H9 (cell line): ENCODE measurements around the gene CHRND. TPM values are rescaled to one million over a fixed set of nuclear protein-coding genes. Genes with fewer than 3 reads are reported as not detected.

Experiments used
- DNase-seq: peaks from one replicate; pipeline ENCODE4 v3.0.0-alpha.2; 2017
- H2AFZ ChIP-seq: one replicate; pipeline ENCODE4 v1.6.1; 2013; ENCODE audit warnings: mild to moderate bottlenecking, low read length, control low read depth, moderate library complexity
- H2AK5ac ChIP-seq: 2 replicates; pipeline ENCODE4 v1.6.1; 2013; ENCODE audit warnings: low read length, control low read depth, mixed read lengths; ENCODE audit not compliant: insufficient read length
- H2BK120ac ChIP-seq: one replicate; pipeline ENCODE4 v1.6.1; 2013; ENCODE audit warnings: low read depth, mild to moderate bottlenecking, low read length, control low read depth, inconsistent platforms; ENCODE audit not compliant: poor library complexity, severe bottlenecking
- H2BK12ac ChIP-seq: 2 replicates; pipeline ENCODE4 v1.6.1; 2013; ENCODE audit warnings: low read length, control low read depth, mixed read lengths, low read depth; ENCODE audit not compliant: insufficient read length
- H2BK15ac ChIP-seq: 2 replicates; pipeline ENCODE4 v1.6.1; 2013; ENCODE audit warnings: low read depth, low read length, control low read depth
- H2BK20ac ChIP-seq: one replicate; pipeline ENCODE4 v1.6.1; 2013; ENCODE audit warnings: low read depth, mild to moderate bottlenecking, low read length, control low read depth, inconsistent platforms; ENCODE audit not compliant: poor library complexity, severe bottlenecking
- H2BK5ac ChIP-seq: 2 replicates; pipeline ENCODE4 v1.6.1; 2013; ENCODE audit warnings: low read length, control low read depth, mixed read lengths; ENCODE audit not compliant: insufficient read length
- H3K14ac ChIP-seq: 2 replicates; pipeline ENCODE4 v1.6.1; 2013; ENCODE audit warnings: low read length, control low read depth; ENCODE audit not compliant: insufficient read depth
- H3K18ac ChIP-seq: 2 replicates; pipeline ENCODE4 v1.6.1; 2013; ENCODE audit warnings: low read depth, mild to moderate bottlenecking, mixed read lengths, low read length, control low read depth; ENCODE audit not compliant: insufficient read length
- H3K23ac ChIP-seq: 2 replicates; pipeline ENCODE4 v1.6.1; 2013; ENCODE audit warnings: low read length, control low read depth, mixed read lengths, low read depth; ENCODE audit not compliant: insufficient read length
- H3K23me2 ChIP-seq: 2 replicates; pipeline ENCODE4 v1.6.1; 2013; ENCODE audit warnings: low read depth, mild to moderate bottlenecking, mixed read lengths, low read length, control low read depth; ENCODE audit not compliant: insufficient read length, poor library complexity, severe bottlenecking
- H3K27ac ChIP-seq: 2 replicates; pipeline ENCODE4 v1.5.1; 2013; ENCODE audit warnings: low read length, control low read depth, mixed read lengths, low read depth; ENCODE audit not compliant: insufficient read length
- H3K27me3 ChIP-seq: 2 replicates; pipeline ENCODE4 v1.6.1; 2013; ENCODE audit warnings: low read length, control low read depth, inconsistent platforms; ENCODE audit not compliant: insufficient read depth
- H3K4ac ChIP-seq: 2 replicates; pipeline ENCODE4 v1.6.1; 2013; ENCODE audit warnings: low read depth, mild to moderate bottlenecking, control low read depth, inconsistent platforms, low read length, moderate library complexity
- H3K4me1 ChIP-seq: 2 replicates; pipeline ENCODE4 v1.6.1; 2013; ENCODE audit warnings: low read length, control low read depth, inconsistent platforms; ENCODE audit not compliant: insufficient read depth
- H3K4me2 ChIP-seq: 2 replicates; pipeline ENCODE4 v1.6.1; 2013; ENCODE audit warnings: low read length, control low read depth, mixed read lengths; ENCODE audit not compliant: insufficient read length, insufficient read depth
- H3K56ac ChIP-seq: 2 replicates; pipeline ENCODE4 v1.6.1; 2013; ENCODE audit warnings: low read depth, mild to moderate bottlenecking, mixed read lengths, low read length, control low read depth; ENCODE audit not compliant: insufficient read length
- H3K79me1 ChIP-seq: 2 replicates; pipeline ENCODE4 v1.6.1; 2013; ENCODE audit warnings: low read depth, mild to moderate bottlenecking, moderate library complexity, low read length, control low read depth, inconsistent platforms; ENCODE audit not compliant: insufficient read depth, poor library complexity, severe bottlenecking
- H3K79me2 ChIP-seq: 2 replicates; pipeline ENCODE4 v1.6.1; 2013; ENCODE audit warnings: low read length, control low read depth, inconsistent platforms; ENCODE audit not compliant: insufficient read depth
- H3K9ac ChIP-seq: 2 replicates; pipeline ENCODE4 v1.6.1; 2013; ENCODE audit warnings: low read length, control low read depth, mixed read lengths; ENCODE audit not compliant: insufficient read length; ENCODE audit errors: extremely low read depth
- H3K9me3 ChIP-seq: one replicate; pipeline ENCODE4 v1.6.1; 2013; ENCODE audit warnings: low read depth, low read length, inconsistent platforms; ENCODE audit not compliant: control insufficient read depth
- H3T11ph ChIP-seq: one replicate; pipeline ENCODE4 v1.6.1; 2013; ENCODE audit warnings: mild to moderate bottlenecking, low read length, control low read depth, inconsistent platforms
- H4K20me1 ChIP-seq: one replicate; pipeline ENCODE4 v1.6.1; 2013; ENCODE audit not compliant: control insufficient read depth, insufficient read length, insufficient read depth
- H4K5ac ChIP-seq: 2 replicates; pipeline ENCODE4 v1.6.1; 2013; ENCODE audit warnings: low read depth, mild to moderate bottlenecking, mixed read lengths, low read length, control low read depth; ENCODE audit not compliant: insufficient read length
- H4K8ac ChIP-seq: replicated peaks from 2 replicates; pipeline ENCODE4 v1.6.1; 2013; ENCODE audit warnings: low read length, control low read depth, mixed read lengths, low read depth; ENCODE audit not compliant: insufficient read length
- H4K91ac ChIP-seq: 2 replicates; pipeline ENCODE4 v1.6.1; 2013; ENCODE audit warnings: low read depth, mild to moderate bottlenecking, moderate library complexity, mixed read lengths, low read length, control low read depth; ENCODE audit not compliant: insufficient read length
- H3K27ac Mint-ChIP-seq, 3 experiments: 2 replicates in 2 of 3; 3 replicates in 1 of 3; pipeline ENCODE4 v1.8.0; 2020 to 2021; ENCODE audit warnings: mixed read lengths in 3 of 3, mild to moderate bottlenecking in 1 of 3, moderate library complexity in 1 of 3
- H3K27me3 Mint-ChIP-seq: 2 replicates; pipeline ENCODE4 v1.8.0; 2021; ENCODE audit warnings: low read depth, mild to moderate bottlenecking, moderate library complexity, mixed read lengths
- H3K36me3 Mint-ChIP-seq, 3 experiments: 2 replicates in 2 of 3; 3 replicates in 1 of 3; pipeline ENCODE4 v1.8.0; 2020 to 2021; ENCODE audit warnings: low read depth in 3 of 3, mixed read lengths in 3 of 3; ENCODE audit not compliant: insufficient read depth in 1 of 3
- H3K4me1 Mint-ChIP-seq, 2 experiments: 2 replicates each; pipeline ENCODE4 v1.8.0; 2020; ENCODE audit warnings: mixed read lengths in 2 of 2
- H3K4me3 Mint-ChIP-seq, 2 experiments: 2 replicates in 1 of 2; 3 replicates in 1 of 2; pipeline ENCODE4 v1.8.0; 2020 to 2021; ENCODE audit warnings: mild to moderate bottlenecking in 2 of 2, mixed read lengths in 2 of 2, moderate library complexity in 1 of 2
- H3K9me3 Mint-ChIP-seq, 2 experiments: 2 replicates in 1 of 2; 3 replicates in 1 of 2; pipeline ENCODE4 v1.8.0; 2020; ENCODE audit warnings: mild to moderate bottlenecking in 2 of 2, mixed read lengths in 2 of 2, moderate library complexity in 1 of 2
- WGBS: extraction: QIAGEN DNeasy Blood & Tissue Kit; methylation state at CpG from one replicate; pipeline ENCODE4 v1.1.7; 2013; ENCODE audit warnings: missing lambda C conversion rate, low lambda C conversion rate, mixed read lengths; ENCODE audit not compliant: insufficient read length; ENCODE audit errors: extremely low coverage; 5-methylcytosine and 5-hydroxymethylcytosine counted together
- total RNA-seq: library from RNA; stranded (reverse); gene quantifications from 2 replicates; pipeline ENCODE4 v1.2.1, GENCODE V29; 2021
- TF ChIP-seq, protein P1 (sequence below): fragments of 200-600 bp; sonication (generic); conservative IDR thresholded peaks from 3 replicates; pipeline ENCODE4 v1.8.0; 2021; ENCODE audit warnings: antibody characterized with exemption, mild to moderate bottlenecking

The CHRND gene
- total RNA-seq, 1 experiment from 2014 or later: not detected

DNA sequence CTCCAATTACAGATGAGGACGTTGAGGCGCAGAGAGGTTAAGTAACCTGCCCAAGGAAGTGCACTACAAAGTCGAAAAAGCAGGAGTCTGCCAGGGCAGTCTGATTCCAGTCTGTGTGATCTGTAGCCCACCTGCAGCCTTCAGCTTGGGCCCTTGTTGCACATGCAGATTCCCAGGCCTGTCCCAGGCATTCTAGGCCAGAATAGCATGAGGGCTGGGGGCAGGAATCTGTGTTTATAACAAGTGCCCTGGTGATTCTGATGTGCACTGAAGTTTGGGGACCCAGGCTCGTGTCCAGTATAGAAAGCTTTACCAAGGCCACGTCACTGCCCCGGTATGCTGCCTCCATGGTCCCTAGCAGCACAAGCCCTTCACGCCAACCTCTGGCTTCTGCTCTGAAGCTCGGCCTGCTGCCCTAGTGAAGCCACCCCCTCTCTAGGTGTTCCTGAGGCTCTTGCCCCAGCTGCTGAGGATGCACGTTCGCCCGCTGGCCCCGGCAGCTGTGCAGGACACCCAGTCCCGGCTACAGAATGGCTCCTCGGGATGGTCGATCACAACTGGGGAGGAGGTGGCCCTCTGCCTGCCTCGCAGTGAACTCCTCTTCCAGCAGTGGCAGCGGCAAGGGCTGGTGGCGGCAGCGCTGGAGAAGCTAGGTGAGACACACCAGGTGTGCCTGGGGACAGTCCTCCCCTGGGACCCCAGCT is 18.1 kb downstream of the CHRND start:
- Histone ChIP-seq H4K5ac (no peak overlapping the region), H2BK12ac (no peak overlapping the region), H2AFZ (no peak overlapping the region), H3K23me2 (no peaks in the 10 kb centered on the region), H3K79me2 (no peaks in the 10 kb centered on the region), H3K56ac (no peak overlapping the region), H3K9ac (no peak overlapping the region), H3K18ac (no peak overlapping the region), H3K4me2 (no peak overlapping the region), H2AK5ac (no peak overlapping the region), H3K27me3 (no peaks in the 10 kb centered on the region; the same call in 1 of the 2 replicates), H3K23ac (no peak overlapping the region), H2BK5ac (no peak overlapping the region), H2BK120ac (no peak overlapping the region), H2BK20ac (no peak overlapping the region), H3K4me1 (no peaks in the 10 kb centered on the region), H3K27ac (no peak overlapping the region), H3K14ac (no peak overlapping the region), H4K20me1 (no peaks in the 10 kb centered on the region), H4K8ac (no peak overlapping the region), H3K79me1 (no peaks in the 10 kb centered on the region), H3T11ph (no peak overlapping the region), H2BK15ac (no peak overlapping the region), H4K91ac (no peak overlapping the region), H3K9me3 (no peaks in the 10 kb centered on the region), H3K4ac (no peak overlapping the region)
- TF ChIP-seq, protein P1, sequence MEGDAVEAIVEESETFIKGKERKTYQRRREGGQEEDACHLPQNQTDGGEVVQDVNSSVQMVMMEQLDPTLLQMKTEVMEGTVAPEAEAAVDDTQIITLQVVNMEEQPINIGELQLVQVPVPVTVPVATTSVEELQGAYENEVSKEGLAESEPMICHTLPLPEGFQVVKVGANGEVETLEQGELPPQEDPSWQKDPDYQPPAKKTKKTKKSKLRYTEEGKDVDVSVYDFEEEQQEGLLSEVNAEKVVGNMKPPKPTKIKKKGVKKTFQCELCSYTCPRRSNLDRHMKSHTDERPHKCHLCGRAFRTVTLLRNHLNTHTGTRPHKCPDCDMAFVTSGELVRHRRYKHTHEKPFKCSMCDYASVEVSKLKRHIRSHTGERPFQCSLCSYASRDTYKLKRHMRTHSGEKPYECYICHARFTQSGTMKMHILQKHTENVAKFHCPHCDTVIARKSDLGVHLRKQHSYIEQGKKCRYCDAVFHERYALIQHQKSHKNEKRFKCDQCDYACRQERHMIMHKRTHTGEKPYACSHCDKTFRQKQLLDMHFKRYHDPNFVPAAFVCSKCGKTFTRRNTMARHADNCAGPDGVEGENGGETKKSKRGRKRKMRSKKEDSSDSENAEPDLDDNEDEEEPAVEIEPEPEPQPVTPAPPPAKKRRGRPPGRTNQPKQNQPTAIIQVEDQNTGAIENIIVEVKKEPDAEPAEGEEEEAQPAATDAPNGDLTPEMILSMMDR: no peak
- no peak overlapping the region for H3K27ac Mint-ChIP-seq
- no peak for DNase-seq
- peaks cover 7 to 8% of the 10 kb centered on the region in 2 experiments for H3K9me3 Mint-ChIP-seq
- peaks cover 26 to 30% (median 27%) of the 10 kb centered on the region in 3 experiments for H3K36me3 Mint-ChIP-seq
- no CpG with 5 or more reads among the region's 19 CpGs for WGBS
- no peak overlapping the region; a peak in 1 of 5 replicates for H3K4me3 Mint-ChIP-seq
- H3K27me3 Mint-ChIP-seq: peaks cover 5% of the 10 kb centered on the region; the same call in 1 of the 2 replicates
- peaks cover 7 to 11% of the 10 kb centered on the region in 2 experiments; a peak in 3 of 4 replicates for H3K4me1 Mint-ChIP-seq
